ENCODE measurements around the gene NUP107. TPM values are rescaled to one million over a fixed set of nuclear protein-coding genes. Genes with fewer than 3 reads are reported as not detected.

NUP107 gene
- total RNA-seq, 2 donors from 2014 or later, result 31.3 to 56.6 TPM

DNA sequence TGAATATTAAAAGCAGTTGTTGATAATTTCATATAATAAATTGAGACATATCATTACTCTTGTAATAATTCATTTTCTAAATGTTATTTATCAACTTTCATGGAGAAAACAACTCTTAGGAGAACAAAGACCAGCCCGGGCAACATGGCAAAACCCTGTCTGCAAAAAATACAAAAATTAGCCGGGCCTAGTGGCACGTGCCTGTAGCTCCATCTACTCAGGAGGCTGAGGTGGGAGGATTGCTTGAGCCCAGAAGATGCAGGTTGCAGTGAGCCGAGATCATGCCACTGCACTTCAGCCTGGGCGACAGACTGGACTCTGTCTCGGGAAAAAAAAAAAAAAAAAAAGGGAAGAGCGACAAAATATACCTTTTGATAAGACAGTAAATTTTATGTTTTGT, 80.4 kb downstream of the NUP107 start:
- H3K27me3 ChIP-seq, result no peaks in the 10 kb centered on the region
- no peak for DNase-seq
- no peak overlapping the region for H3K4me3 ChIP-seq
- no peaks in the 10 kb centered on the region for H3K36me3 ChIP-seq
- H3K9me3 ChIP-seq, result no peaks in the 10 kb centered on the region
- TF ChIP-seq, protein P1, sequence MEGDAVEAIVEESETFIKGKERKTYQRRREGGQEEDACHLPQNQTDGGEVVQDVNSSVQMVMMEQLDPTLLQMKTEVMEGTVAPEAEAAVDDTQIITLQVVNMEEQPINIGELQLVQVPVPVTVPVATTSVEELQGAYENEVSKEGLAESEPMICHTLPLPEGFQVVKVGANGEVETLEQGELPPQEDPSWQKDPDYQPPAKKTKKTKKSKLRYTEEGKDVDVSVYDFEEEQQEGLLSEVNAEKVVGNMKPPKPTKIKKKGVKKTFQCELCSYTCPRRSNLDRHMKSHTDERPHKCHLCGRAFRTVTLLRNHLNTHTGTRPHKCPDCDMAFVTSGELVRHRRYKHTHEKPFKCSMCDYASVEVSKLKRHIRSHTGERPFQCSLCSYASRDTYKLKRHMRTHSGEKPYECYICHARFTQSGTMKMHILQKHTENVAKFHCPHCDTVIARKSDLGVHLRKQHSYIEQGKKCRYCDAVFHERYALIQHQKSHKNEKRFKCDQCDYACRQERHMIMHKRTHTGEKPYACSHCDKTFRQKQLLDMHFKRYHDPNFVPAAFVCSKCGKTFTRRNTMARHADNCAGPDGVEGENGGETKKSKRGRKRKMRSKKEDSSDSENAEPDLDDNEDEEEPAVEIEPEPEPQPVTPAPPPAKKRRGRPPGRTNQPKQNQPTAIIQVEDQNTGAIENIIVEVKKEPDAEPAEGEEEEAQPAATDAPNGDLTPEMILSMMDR (IDR thresholded peaks at IDR 0.05), result no peak
- no peak overlapping the region for H3K9ac ChIP-seq (ENCODE audit: low read depth in 2 of 2, low read length in 2 of 2)
- no peaks in the 10 kb centered on the region for H3K4me1 ChIP-seq
- no peak overlapping the region for H3K27ac ChIP-seq
- intact Hi-C loops (cut with DNase I), result no loop called here

DNA sequence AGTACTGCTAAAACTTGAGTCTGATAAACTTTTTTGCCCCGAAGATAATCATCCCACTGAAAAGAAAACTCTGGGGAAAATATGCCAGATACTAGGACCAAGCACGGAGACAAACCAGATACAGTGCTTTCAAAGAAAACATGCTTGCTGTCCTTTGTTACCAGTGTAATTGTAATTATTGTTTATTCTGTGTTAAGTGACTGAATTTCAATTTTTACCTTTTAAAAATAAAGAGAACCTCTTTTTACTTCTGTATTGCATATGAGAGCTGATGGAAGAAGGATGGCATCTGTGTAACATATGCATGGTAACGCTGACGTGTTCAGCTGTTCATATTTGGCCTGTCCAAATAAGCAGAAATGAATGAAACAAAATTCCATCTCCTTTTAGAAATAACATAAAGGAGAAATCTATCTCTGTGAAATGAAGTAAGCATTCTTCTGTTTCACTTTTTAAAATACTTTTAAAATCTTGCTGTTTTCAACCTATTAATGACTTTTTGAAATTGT, 81.7 kb downstream of the NUP107 start:
- H3K27me3 ChIP-seq, result no peaks in the 10 kb centered on the region
- no peaks in the 10 kb centered on the region for H3K4me1 ChIP-seq
- H3K9ac ChIP-seq (ENCODE audit: low read depth in 2 of 2, low read length in 2 of 2), result no peak overlapping the region
- H3K4me3 ChIP-seq, result no peak overlapping the region
- no peaks in the 10 kb centered on the region for H3K36me3 ChIP-seq
- TF ChIP-seq, protein P1 (IDR thresholded peaks at IDR 0.05), result no peak
- DNase-seq, result no peak
- intact Hi-C loops (cut with DNase I), result no loop called here
- no peaks in the 10 kb centered on the region for H3K9me3 ChIP-seq
- no peak overlapping the region for H3K27ac ChIP-seq

DNA sequence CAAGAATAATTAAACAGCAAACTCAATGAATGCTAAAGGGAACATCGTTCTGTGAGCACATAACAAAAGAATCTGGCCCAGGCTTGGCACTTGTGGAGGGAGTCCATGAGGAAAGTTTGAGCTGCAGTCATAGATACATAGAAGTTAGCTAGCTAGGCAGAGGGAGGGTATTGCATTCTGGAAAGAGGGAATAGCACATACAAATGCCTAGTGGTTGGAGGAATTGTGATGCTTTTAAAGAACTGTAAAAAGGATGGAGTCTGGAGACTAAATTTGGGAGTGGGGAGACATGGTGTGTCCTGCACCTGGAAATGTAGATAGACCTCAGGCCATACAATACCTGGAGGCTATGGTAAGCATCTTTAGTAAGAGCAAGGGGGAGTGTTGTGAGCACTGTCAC, 83.2 kb downstream of the NUP107 start:
- H3K27me3 ChIP-seq, result no peaks in the 10 kb centered on the region
- no peak overlapping the region for H3K27ac ChIP-seq
- H3K4me3 ChIP-seq, result no peak overlapping the region
- TF ChIP-seq, protein P1 (IDR thresholded peaks at IDR 0.05), result no peak
- DNase-seq, result no peak
- intact Hi-C loops (cut with DNase I), result no loop called here
- H3K9me3 ChIP-seq, result no peaks in the 10 kb centered on the region
- H3K36me3 ChIP-seq, result no peaks in the 10 kb centered on the region
- no peaks in the 10 kb centered on the region for H3K4me1 ChIP-seq
- H3K9ac ChIP-seq (ENCODE audit: low read depth in 2 of 2, low read length in 2 of 2), result no peak overlapping the region

DNA sequence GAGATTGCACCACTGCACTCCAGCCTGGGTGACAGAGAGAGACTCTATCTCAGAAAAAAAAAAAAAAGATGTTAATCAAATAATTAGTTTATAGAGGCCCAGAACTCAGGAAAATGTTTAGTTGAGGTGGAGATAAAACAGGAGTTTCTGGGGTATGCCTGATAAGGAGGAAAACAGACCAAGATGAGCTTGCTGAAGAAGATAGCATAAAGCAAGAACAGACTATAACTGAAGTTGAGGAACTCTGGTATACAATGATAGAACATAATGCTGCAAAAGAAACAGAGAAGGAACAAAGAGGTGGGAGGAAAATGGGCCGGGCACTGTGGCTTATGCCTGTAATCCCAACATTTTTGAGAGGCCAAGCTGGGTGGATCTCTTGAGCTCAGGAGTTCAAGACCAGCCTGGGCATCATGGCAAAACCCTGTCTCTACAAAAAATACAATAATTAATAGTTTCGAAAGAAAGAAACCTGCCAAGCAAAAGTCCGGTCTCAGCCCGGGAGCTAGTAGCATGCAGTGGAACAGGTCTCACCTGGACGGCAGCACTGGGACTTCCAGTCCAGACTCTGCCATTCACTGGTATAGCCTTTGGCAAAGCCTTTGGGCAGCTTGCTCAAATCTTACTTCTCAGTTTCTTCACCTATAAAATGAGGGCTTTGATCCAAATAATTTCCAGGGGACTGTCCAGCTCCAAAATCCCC, 84.6 kb downstream of the NUP107 start:
- no peak overlapping the region for H3K4me3 ChIP-seq
- H3K9ac ChIP-seq (ENCODE audit: low read depth in 2 of 2, low read length in 2 of 2), result no peak overlapping the region
- DNase-seq, result no peak
- no peak overlapping the region for H3K27ac ChIP-seq
- H3K4me1 ChIP-seq, result no peaks in the 10 kb centered on the region
- H3K27me3 ChIP-seq, result no peaks in the 10 kb centered on the region
- no peaks in the 10 kb centered on the region for H3K9me3 ChIP-seq
- TF ChIP-seq, protein P1 (IDR thresholded peaks at IDR 0.05), result no peak
- H3K36me3 ChIP-seq, result no peaks in the 10 kb centered on the region
- intact Hi-C loops (cut with DNase I), result no loop called here

DNA sequence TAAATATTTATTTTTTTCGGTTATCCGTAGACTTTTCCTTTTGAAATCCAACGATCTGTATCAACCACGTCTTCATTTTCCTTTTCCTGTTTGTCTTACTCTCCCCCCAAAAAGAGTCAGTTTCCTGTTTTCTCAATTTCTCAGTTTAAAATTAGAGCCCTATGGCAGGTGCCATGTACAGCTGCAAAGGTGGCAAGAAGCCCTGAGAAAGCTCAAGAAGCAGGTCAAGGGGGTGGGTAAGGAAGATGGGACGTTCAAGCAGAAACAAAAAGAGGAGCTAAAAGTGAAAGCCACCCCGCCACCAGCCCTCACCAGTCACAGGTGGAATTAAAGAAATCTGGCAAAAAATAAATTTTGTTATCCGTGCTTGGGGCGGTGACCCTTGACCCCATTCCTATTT, 85.9 kb downstream of the NUP107 start:
- H3K4me3 ChIP-seq, result no peak overlapping the region
- no peak overlapping the region for H3K27ac ChIP-seq
- H3K9ac ChIP-seq (ENCODE audit: low read depth in 2 of 2, low read length in 2 of 2), result no peak overlapping the region
- TF ChIP-seq, protein P1 (IDR thresholded peaks at IDR 0.05), result no peak
- no peaks in the 10 kb centered on the region for H3K4me1 ChIP-seq
- intact Hi-C loops (cut with DNase I), result no loop called here
- DNase-seq, result no peak
- H3K9me3 ChIP-seq, result no peaks in the 10 kb centered on the region
- no peaks in the 10 kb centered on the region for H3K27me3 ChIP-seq
- H3K36me3 ChIP-seq, result no peaks in the 10 kb centered on the region

Data from colonic mucosa (tissue), 4 donors.